ENCODE measurements around the gene SPTSSA. TPM values are rescaled to one million over a fixed set of nuclear protein-coding genes. Genes with fewer than 3 reads are reported as not detected.

SPTSSA gene
- total RNA-seq, 1 donor from 2014 or later, result 14.2 TPM

Other genes with a start within 250 kb of the SPTSSA start
- gene EAPP, start 77.5 kb upstream of the SPTSSA start, total RNA-seq, result 19.3 TPM
- gene SNX6, start 167.9 kb upstream of the SPTSSA start, total RNA-seq, result 61.0 TPM

Data from left ventricle myocardium superior (tissue), 1 donor.